NCI-H1092 treated with DMSO at 0.1 percent for 48 hours (cell line): ENCODE data around the gene KRT86.

Experiments
- DNase-seq: peaks from one replicate; lab custom pipeline; 2025; lab: John Stamatoyannopoulos, UW

KRT86 gene

DNA sequence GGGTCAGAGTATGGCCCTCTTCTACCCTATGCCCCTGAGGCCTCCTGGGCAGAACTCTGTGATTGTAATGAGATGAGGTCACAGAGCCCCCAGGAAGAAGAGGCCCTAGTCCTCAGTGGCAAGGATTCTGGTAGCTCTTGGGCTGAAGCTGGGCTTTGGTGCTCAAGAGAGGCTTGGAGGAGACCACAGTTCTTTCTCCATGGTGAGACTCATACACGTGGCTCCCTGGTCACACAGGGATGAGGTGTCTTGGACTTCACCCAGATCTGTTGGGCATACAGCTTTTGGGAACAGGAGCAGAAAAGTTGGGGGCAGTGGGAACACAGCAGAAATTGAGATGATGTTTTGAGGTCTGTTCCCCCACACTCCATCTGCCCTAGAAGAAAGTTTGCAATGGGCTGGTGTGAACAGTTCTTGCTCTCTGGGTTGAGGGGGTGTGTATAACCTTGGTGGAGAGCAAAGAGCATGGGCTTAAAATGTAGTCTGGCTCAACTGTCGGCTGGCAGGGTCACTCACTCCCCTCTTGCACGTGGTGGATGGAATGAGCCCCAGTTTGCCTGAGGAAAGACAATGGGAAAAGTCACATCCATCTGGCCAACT is at the start of gene KRT86:
Gene KRT86 (plus strand): TSS at position 125 of the 600 bp plus-strand sequence. CDS start 27,272 bp downstream, outside the sequence.
- no peak for DNase-seq

DNA sequence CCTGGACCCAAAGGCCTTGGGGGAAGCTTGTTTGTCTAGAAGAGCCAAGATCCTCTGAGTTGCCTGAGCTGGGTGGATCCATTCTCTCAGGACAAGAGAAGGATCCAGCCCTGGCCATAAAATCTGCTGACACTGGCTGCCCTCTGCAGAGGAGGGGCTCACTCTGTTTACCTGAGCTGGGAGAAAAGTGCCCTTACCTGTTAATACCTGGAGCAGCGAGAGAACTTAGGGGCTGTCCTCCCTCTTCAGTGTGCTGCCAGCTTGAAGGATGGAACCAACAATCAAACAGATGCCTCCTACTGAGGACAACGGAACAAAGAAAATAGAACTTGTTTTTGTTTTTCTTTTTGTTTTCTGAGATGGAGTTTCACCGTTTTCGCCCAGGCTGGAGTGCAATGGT is 48.7 kb upstream of the KRT86 start:
- DNase-seq: no peak

DNA sequence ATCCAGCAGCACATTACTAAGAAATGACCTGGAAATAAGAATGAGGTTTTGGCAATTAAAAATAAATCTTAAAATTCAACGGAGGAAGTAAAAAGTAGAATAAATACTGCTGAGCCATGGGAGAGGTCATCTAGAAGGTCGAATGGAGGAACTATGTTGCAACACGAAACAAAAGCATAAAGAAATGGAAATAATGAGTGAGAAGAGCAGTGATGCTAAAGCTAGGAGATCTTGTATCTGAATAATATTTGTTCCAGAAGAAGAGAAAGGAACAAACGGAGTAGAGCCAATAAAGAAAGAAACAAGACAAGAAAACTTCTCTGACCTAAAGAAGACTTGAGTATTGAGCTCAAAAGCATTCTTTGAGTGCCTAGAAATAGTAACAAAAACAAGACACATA is 48.0 kb upstream of the KRT86 start:
- no peak for DNase-seq

DNA sequence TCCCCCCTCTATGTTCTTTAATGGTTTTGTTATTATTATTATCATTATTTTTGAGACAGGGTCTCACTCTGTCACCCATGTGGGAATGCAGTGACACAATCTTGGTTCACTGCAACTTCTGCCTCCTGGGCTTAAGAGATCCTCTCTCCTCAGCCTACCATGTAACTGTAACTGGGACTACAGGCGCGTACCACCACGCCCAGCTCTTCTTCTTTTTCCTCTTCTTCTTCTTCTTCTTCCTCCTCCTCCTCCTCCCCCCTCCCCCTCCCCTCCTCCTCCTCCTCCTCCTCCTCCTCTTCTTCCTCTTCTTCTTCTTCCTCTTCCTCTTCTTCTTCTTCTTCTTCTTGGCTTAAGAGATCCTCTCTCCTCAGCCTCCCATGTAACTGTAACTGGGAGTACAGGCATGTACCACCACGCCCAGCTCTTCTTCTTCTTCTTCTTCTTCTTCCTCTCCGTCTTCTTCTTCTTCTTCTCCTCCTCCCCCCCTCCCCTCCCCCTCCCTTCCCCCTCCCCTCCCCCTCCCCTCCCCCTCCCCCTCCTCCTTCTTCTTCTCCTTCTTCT is 46.8 kb upstream of the KRT86 start:
- no peak for DNase-seq

DNA sequence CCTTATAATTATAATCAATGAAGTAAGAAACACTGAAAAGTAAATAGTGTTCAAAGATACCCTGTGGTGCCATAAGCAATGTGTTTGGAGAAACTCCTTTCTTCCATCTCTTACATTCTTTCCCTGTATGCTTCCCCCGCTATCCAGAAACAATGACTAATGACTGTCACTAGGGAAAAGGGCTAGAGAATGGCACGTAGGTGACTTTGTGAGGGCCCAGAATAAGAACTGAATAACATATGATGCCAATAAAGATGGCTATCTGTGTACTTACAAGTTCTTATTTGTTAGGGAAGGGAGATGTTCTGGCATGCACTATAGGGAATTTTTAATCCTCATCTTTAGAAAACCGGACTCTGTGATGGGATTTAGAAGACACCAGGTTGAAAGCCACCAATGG is 46.1 kb upstream of the KRT86 start:
- DNase-seq: no peak

DNA sequence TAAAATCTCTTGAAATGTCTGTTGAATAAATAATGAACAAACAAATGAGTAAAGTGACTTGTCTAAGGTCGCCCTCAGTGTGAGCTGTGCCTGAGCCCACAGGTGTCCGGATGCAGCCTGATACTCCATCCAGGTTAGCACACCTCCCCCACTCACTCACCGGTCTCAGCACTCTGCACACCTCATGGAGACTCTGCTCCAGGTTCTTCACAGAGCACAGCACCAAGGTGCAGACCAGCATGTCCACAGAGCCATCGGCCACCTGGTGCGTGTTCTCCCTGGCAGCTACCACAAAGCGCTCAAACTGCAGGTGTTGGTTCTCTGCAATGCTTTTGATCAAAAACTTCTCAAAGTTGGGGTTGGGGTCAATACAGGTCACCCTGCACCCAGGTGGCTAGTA is 45.5 kb upstream of the KRT86 start:
- DNase-seq: no peak

DNA sequence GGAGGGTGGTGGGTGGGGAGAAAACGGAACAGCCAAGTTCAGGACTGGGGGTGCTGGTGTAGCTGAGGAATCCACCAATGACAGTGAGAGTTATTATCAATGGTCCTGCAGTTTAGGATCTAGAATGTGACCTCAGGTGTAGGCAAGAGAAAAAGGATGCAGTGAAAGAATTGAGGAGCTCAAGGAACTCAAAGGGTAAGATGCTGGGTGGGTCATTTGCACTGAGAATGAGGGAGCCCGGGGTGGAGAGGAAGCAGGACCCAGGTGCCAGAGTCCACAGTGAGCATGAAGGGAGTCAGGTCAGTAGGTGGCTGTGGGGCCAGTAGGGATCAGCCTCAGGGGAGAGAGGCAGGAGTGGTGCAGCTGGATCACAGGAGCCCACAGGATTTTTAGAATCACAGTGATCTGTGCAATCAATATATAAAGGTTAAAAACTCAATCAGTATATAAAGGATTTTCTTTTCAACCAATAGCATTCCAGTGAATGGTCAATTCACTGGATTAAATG is 44.6 kb upstream of the KRT86 start:
- DNase-seq: no peak

DNA sequence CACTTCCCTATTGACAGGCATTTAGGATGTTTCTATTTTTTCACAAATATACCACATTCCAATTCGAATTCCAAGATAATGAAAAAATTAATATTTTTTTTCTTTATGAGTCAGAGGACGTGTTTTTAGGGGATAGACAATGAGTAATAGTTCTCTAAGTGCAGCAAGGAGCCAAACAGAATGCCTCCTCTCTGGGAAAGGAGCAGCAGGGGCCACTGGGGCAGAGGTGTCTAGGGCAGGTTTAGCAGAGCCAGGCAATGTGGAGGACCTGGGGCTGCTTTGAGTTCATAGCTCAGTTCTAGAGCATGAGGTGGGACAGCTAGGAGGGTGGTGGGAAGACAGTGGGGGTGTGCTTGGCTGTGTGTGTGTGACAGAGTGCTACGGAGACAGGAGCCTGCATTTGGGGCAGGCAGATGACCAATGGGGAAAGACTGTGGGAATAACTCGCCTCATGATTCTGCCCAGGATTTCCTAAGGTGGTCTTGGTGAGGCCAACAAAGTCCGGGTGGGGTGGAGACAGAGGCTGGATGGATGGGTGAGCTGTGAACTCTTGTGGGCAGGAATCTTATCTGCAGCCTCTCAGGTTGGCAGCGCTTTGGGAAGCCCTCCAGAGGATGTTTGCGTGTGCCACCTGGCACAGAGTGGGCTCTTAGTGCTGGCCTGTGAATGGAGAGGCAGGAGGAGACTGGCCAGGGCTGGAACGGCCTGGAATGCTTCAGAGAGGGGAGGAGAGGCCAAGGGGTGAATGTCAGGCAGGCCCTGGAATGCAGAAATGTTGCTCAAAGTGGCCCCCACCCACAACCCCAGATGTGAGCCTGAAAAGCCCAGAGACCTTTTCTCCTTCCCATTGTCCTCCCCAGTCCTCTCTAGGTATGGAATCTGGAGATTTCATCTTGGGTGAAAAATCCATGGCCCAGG is 43.8 kb upstream of the KRT86 start:
- no peak for DNase-seq

DNA sequence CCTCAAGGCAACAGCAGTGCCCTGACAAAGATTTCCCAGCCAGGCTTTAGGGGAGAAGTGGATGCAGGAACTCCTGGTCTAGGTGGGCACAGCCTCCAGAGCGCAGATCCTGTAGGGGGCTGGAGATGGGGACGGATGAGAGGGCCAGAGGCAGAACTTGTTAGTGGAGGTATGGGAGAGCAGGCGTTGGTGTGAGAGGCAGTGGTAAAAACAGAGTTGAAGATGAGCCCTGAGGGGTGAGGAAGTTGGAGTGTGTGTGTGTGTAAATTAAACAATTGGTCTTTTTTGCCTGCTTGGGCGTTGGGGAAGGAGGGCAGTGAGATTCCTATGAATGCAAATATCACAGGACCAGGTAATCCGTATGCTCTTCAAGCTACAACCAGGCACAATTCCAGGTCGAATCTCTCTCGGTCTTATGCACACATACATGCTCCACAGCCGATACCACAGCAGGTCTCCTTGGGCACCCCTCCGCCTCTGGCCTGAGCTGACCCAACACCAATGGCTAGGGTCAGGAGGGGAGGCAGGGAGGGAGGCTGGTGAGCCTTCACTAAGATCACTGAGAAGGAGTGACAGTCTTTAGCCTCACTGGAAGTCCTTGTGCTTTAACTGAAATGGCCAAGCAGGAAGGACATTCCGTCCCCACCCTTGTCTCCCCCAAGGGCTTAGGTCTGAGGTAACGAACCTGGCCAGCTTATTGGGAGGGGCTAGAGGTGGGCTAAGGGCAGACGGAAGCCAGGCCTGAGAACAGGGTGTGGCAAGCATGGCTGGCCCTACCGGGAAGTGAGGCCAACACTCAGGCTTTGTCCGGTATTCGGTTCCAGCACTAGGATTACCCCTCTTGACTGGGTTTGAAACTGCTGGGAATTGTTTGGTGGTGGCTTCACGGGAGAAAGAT is 42.9 kb upstream of the KRT86 start:
- DNase-seq: no peak

DNA sequence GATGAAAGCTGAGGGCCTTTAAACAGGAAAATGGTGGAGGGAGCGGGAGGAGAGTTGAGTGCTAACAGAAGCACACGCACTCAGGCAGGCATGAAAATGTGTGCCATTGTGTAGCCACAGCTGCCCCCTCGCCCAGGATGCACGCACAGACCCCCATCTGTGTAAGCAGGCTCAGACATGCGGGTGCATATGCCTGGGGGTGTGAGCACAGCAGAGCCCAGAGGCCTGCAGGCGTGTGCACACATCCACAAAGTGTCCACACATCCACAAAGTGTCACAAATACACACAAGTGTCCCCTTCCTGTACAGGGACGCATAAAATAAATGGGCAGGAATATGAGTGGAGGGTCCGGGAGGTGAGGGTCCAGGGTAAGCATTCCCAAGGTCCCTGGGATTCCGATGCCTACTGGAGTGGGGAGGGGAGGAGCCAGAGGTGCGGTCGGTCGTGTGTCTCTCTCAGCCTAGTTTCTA is 42.2 kb upstream of the KRT86 start:
- DNase-seq: no peak

DNA sequence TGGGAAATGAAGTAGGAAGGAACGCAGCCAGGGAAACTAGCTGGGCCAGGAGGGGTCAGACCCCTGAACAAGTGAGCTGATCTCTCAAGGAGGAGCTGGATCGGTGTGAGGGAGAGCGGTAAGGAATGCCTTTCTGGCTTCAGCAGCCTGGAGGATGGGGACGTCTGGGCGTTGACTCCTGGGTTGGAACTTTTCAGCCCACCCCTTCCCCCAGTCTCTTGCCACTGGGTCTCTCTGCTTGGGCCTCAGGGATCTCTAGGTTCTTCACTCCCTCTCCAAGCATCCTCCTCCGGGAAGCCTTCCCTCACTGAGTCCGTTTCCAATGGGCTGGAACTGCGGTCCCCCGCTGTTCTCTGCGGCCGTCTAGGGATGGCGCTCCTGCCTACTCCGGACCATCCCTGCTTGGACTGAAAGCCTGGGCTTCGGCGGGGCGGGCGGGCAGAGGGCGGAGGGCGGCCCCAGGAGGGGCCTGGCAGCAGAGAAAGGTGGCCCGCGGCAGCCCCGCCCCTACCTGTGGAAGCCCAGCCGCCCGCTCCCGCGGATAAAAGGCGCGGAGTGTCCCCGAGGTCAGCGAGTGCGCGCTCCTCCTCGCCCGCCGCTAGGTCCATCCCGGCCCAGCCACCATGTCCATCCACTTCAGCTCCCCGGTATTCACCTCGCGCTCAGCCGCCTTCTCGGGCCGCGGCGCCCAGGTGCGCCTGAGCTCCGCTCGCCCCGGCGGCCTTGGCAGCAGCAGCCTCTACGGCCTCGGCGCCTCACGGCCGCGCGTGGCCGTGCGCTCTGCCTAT is 41.6 kb upstream of the KRT86 start, which contains the start of gene KRT7:
Gene KRT7 (plus strand): TSS at position 570 of the 788 bp plus-strand sequence. CDS start 54 bp downstream, at position 624.
- no peak for DNase-seq

DNA sequence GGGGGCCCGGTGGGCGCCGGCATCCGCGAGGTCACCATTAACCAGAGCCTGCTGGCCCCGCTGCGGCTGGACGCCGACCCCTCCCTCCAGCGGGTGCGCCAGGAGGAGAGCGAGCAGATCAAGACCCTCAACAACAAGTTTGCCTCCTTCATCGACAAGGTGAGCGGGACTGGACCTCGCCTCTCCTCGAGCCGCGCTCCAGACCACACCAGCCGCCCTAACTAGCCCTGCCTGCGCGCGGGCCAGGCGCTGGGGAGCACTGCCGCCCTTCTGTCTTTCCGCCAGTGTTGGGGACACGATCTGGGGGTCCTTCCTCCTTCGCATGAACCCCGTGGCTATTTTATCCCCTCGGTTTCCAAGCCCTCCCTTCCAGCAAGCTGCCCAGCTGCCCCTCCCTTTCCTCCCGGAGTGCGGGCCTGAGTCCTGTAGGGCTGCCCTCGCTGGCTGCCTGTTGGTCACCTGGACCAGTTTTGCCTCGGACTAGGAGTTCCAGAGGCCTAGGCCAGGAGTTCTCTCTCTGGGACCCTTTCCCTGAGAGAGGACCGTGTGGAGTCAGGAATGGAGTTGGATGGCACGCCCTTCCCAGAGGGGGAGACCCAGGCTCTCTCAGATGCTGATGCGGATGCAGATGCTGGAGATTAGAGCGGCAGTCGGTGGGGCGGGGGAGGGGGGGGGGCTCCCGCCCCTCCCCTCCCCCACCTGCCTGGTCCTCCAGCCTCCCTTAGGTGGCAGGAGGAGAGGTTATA is 40.8 kb upstream of the KRT86 start:
- no peak for DNase-seq

DNA sequence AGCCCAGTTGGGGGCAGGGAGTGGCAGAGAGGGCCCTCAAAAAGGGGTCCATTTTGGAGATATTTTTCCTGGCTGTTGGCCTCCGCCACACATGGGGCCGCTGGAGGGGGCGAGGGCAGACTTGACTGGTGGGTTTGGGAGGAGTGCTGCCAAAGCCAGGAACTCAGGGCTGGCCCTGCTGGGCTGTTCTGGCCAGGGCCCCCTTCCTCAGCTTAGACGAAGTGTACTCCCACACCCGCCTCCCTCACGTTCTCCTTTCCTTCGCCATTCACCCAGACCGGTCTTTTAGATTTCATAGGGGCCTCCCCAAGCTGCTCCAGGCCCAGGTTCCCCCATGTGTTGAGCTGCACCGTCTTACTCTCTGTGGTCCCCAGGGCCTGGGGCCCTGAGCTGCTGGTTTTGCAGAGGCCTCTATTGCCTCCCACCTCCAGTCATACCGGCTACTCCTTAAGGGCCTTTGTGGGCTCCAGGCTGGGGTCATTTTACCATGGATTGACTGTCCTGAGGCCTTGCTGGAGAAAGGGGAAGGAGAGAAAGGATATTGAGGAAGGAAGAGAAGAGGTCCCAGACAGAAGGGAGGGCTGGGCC is 40.1 kb upstream of the KRT86 start:
- no peak for DNase-seq

DNA sequence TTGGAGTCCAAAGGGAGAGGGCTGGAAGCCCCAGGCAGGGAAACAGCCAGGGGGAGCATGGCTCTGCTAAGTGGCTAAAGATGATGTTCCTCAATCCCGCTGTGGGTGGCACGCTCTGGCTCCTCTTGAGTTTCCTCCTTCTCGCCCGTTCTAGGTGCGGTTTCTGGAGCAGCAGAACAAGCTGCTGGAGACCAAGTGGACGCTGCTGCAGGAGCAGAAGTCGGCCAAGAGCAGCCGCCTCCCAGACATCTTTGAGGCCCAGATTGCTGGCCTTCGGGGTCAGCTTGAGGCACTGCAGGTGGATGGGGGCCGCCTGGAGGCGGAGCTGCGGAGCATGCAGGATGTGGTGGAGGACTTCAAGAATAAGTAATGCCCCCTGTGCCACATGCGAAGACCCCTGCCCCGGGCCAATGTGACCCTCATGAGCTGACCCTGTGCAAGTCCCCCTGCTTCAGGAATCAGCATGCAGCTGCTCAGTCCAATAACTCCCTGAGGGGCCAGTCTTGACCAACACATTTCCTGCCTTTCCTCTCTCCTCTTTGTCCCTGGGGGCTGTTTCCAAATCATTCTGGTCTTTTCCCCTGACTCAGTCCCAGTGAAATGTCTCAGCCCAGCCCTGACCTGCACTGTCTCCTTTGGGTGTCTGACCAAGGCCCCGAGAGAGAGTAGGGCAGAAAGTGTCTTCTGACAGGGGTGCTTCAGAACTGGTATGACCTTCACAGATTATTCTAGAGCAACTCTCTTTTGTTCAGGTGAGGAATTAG is 39.3 kb upstream of the KRT86 start:
- DNase-seq: no peak

DNA sequence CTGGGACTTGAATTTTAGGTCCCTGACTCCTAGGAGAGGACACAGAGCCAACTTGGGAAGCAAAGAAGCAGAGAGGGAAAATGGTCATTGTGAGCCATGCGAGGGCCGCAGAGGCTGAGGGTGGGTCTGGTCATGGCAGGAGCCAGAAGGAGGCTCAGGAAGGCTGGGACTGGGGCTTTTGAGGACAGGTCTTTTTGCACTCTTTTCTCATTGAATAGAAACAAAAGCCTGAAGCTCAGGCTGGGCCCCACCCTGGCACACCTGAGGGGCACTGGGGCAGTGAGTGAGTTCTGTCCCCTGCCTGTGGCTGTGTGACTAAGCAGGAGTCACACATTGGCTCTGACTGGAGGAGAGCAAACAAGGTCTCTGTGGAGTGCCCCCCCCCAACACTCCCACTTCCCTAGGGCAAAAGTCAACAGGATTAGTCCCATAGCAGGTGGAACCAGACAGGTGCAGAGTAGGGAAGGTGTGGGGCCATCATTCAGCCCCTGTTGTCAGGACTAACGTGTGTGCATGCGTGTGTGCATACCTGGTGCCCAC is 38.6 kb upstream of the KRT86 start:
- no peak for DNase-seq

DNA sequence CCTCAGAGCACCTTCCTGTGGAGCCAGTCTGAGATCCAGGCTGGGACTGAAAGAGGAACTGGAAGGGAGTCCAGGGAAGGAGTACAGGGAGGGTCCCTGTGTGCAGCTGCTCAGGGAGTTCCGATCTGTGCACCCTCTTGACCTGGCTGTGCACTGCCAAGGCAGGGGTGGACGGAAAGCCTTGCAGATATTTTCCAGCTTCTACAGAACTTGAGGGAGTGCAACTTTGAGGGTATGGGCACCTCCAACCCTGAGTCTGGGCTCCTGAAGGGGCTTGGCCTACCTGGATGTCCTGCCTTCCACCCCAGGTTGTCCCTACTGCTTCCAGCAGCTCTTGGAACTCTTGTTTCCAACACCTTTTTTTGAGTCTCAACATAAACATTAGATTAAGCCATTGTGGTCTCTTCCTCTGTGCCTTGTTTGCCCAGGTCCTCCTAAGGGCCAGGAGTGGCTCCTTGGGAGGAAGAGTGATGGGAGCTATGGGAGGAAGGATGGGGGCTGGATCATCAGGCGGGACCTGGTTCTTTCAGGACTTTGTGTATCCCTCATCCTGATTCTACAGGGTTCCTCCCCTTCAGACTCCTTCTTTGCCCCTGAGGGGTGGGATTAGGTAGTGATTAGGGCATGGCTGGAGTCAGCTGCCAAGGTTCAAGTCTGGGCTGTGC is 37.9 kb upstream of the KRT86 start:
- no peak for DNase-seq

DNA sequence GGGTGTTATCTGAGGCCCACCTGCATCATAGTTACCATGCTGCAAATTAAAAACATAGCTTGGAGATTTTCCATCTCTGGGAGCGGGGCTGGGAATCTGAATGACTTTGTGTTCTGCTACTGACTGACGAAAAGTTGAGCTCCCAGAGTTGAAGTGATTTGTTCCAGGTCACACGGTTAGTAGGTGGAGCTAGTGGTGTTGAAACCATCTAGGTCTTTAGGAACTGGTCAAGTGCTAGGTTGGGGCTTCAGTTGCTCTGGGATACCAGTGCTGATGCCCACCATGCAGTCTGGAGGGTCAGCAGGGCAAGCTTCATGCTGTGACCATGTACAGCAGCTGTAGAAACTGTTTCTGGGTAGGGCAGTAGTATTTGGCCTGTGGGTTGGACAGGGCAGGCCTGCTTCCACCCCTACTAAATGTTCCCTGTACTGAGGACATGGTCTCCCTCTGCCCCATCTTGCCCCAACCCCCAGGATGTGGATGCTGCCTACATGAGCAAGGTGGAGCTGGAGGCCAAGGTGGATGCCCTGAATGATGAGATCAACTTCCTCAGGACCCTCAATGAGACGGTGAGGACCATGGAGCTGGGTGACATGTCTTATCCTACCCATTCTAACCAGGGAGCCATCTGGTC is 36.1 kb upstream of the KRT86 start:
- DNase-seq: no peak
